Right atrium auricular region (tissue), 2 donors: ENCODE results near the gene CNGB1. TPM values are rescaled to one million over a fixed set of nuclear protein-coding genes. Genes with fewer than 3 reads are reported as not detected.
A peak's percentile ranks its signal among the peaks of the same experiment; 100 is the strongest.

Experiments used
- DNase-seq: peaks from one replicate; pipeline ENCODE4 v3.0.0-alpha.2; 2019; ENCODE audit warnings: low spot score
- H3K27ac ChIP-seq, 2 donors: fragments of 200-600 bp; sonication (generic); 1 replicate in 1 of 2; 2 replicates in 1 of 2; pipeline ENCODE4 v1.5.1; 2016 to 2019
- H3K27me3 ChIP-seq, 2 donors: fragments of 200-600 bp; sonication (generic); one replicate each; pipeline versions ENCODE4 v1.5.1 to v1.6.0; 2017 to 2019
- H3K36me3 ChIP-seq: fragments of 200-600 bp; sonication (generic); one replicate; pipeline ENCODE4 v1.5.1; 2016
- H3K4me1 ChIP-seq, 2 donors: fragments of 200-600 bp; sonication (generic); one replicate each; pipeline versions ENCODE4 v1.5.1 to v1.6.0; 2017 to 2019
- H3K4me3 ChIP-seq, 2 donors: fragments of 200-600 bp; sonication (generic); 1 replicate in 1 of 2; 2 replicates in 1 of 2; pipeline ENCODE4 v1.5.1; 2017 to 2019; ENCODE audit warnings: mild to moderate bottlenecking in 1 of 2, moderate library complexity in 1 of 2
- H3K9me3 ChIP-seq, 2 donors: fragments of 200-600 bp; sonication (generic); one replicate each; pipeline ENCODE4 v1.5.1; 2019
- CTCF ChIP-seq, 2 donors: fragments of 200-600 bp; sonication (generic); IDR thresholded peaks; one replicate each; pipeline ENCODE4 v1.5.1; 2019; ENCODE audit warnings: antibody characterized with exemption in 2 of 2
- total RNA-seq, 2 donors: library from RNA; depleted of rRNA; stranded (reverse); fragments of >200 nt; gene quantifications; one replicate each; pipeline ENCODE4 v1.1.0, GENCODE V29; 2016

CNGB1 gene
- total RNA-seq, 2 donors from 2014 or later: not detected

- no peak for TF ChIP-seq CTCF (IDR thresholded peaks at IDR 0.05)
- Histone ChIP-seq H3K27me3 (no peaks in the 10 kb centered on the region), H3K4me1 (peaks cover 0 to 5% of the 10 kb centered on the region in 2 donors), H3K27ac (peak overlapping the region in 1 of 2 donors; percentile 55), H3K36me3 (no peaks in the 10 kb centered on the region), H3K4me3 (no peak overlapping the region), H3K9me3 (no peaks in the 10 kb centered on the region)
- no peak for DNase-seq
Measured at GRCh38 chr16:57890752-57891111, 80.2 kb downstream of the CNGB1 start.

DNA sequence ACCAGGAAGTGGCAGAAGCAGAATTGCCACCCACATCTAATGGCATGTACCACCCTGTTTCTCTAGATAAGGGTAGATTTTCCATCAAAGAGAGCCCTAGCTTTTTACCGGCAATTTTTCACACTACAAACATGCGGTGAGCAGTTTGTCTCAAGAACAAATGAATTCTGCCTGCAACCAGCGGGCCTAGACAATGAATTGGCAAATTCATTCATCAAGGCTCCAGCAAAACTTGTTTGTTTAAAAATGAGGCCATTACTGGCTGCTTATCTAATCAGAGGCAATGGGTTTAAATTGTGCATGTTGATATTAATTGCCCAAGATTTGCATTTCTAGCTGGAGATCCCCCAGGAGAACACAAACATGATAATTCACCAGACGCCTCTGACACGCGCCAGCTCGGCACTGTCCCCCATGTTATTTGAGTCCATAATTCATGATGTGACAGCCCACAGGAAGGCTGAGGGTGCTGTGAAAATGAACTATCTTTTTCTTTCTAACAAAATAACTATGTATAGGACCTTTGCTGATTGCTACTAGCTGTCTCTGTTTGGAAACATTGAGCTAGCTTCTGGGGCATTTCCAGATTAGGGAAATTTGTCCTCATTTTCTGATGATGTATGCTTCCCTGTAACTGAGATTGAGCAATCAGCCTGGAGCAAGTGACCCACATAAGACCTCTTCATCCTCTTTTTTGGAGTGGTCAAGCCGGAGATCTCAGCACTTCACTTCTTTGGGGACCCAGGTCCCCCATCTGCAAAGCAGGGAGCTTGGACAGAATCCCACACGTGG is 80.8 kb downstream of the CNGB1 start:
- no peaks in the 10 kb centered on the region for H3K9me3 ChIP-seq
- no peaks in the 10 kb centered on the region for H3K36me3 ChIP-seq
- H3K27ac ChIP-seq: peak overlapping the region; percentile 8 to 55
- DNase-seq: no peak
- H3K4me1 ChIP-seq: peaks cover 0 to 5% of the 10 kb centered on the region in 2 donors
- TF ChIP-seq CTCF (IDR thresholded peaks at IDR 0.05): no peak
- no peak overlapping the region for H3K4me3 ChIP-seq
- no peaks in the 10 kb centered on the region for H3K27me3 ChIP-seq

DNA sequence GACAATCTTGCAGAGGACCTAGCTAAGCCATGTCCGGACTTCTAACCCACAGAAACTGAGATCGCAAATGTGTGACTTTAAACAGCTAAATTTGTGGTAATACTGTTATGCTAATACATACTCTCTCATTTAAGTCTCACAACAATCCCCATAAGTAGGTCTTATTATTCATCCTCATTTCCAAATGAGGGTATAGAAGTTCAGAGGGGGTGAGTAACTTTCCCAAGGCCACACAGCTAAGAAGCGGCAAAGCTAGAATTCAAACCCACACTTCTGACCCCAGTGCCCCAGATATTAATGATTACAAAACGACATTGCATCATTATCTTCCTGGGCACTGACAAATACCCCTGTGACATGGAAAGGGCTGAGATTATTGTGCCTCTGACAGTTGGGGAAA is 81.4 kb downstream of the CNGB1 start:
- Histone ChIP-seq H3K27ac (peak overlapping the region; percentile 8 to 55), H3K4me1 (peaks cover 0 to 5% of the 10 kb centered on the region in 2 donors), H3K4me3 (no peak overlapping the region), H3K9me3 (no peaks in the 10 kb centered on the region), H3K27me3 (no peaks in the 10 kb centered on the region), H3K36me3 (no peaks in the 10 kb centered on the region)
- DNase-seq: no peak
- no peak for TF ChIP-seq CTCF (IDR thresholded peaks at IDR 0.05)

GRCh38 chr16:57889111-57889510 is 81.8 kb downstream of the CNGB1 start:
- H3K9me3 ChIP-seq: no peaks in the 10 kb centered on the region
- no peak for DNase-seq
- H3K36me3 ChIP-seq: no peaks in the 10 kb centered on the region
- no peak overlapping the region for H3K27ac ChIP-seq
- no peak overlapping the region for H3K4me3 ChIP-seq
- peaks cover 0 to 7% of the 10 kb centered on the region in 2 donors for H3K4me1 ChIP-seq
- peaks cover 0 to 1% of the 10 kb centered on the region in 2 donors for H3K27me3 ChIP-seq
- TF ChIP-seq CTCF (IDR thresholded peaks at IDR 0.05): no peak

GRCh38 chr16:57888128-57888527 is 82.8 kb downstream of the CNGB1 start:
- peaks cover 0 to 11% of the 10 kb centered on the region in 2 donors for H3K4me1 ChIP-seq
- no peak for TF ChIP-seq CTCF (IDR thresholded peaks at IDR 0.05)
- H3K36me3 ChIP-seq: no peaks in the 10 kb centered on the region
- no peak for DNase-seq
- no peaks in the 10 kb centered on the region for H3K9me3 ChIP-seq
- peaks cover 0 to 5% of the 10 kb centered on the region in 2 donors for H3K27me3 ChIP-seq
- H3K4me3 ChIP-seq: no peak overlapping the region
- no peak overlapping the region for H3K27ac ChIP-seq

DNA sequence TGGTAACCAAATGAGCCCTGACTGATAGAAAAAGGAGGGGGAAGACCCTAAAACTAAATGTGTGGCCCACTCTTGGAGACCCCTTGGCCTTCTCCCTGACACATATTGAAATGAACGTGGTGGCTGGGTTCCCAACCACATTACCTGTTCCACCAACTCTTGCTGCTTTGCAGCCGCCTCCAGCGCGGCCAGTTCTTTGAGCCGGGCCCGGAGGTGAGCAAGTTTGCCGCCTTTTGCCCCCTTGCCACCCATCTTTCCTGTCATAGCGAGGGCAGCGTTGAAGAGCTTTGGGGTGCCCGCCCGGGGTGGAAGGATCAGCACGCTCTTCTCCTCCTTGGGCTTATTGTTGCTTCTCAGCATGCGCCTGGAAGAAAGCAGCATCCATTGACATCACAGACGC is 83.2 kb downstream of the CNGB1 start:
- H3K9me3 ChIP-seq: no peaks in the 10 kb centered on the region
- no peak for TF ChIP-seq CTCF (IDR thresholded peaks at IDR 0.05)
- peaks cover 0 to 11% of the 10 kb centered on the region in 2 donors for H3K4me1 ChIP-seq
- DNase-seq: no peak
- H3K36me3 ChIP-seq: no peaks in the 10 kb centered on the region
- H3K27ac ChIP-seq: no peak overlapping the region
- H3K4me3 ChIP-seq: no peak overlapping the region
- peaks cover 0 to 5% of the 10 kb centered on the region in 2 donors for H3K27me3 ChIP-seq
